ENCODE measurements around the gene UGT1A6.

The UGT1A6 gene

GRCh38 chr2:233656443-233656842 is 36.2 kb upstream of the UGT1A6 start:
- Histone ChIP-seq H3K4me3 (ENCODE audit: low read depth, low read length, poor library complexity, severe bottlenecking) (no peak overlapping the region), H4K20me1 (ENCODE audit: insufficient read depth, low read length) (no peaks in the 10 kb centered on the region), H3K9ac (ENCODE audit: low read length) (no peak overlapping the region), H3K79me2 (ENCODE audit: insufficient read depth, low read length) (no peaks in the 10 kb centered on the region), H3K4me2 (ENCODE audit: low read length) (no peak overlapping the region), H3K36me3 (ENCODE audit: insufficient read depth, low read length) (no peaks in the 10 kb centered on the region), H2AFZ (ENCODE audit: low read length) (no peak overlapping the region), H3F3A (ENCODE audit: insufficient read depth, low read length) (no peaks in the 10 kb centered on the region), H3K9me2 (ENCODE audit: low read depth, low read length) (no peaks in the 10 kb centered on the region), H3K9me3 (ENCODE audit: low read length) (no peaks in the 10 kb centered on the region), H3K27me3 (ENCODE audit: insufficient read depth, low read length) (no peaks in the 10 kb centered on the region), H3K4me1 (ENCODE audit: insufficient read depth, low read length, severe bottlenecking) (no peaks in the 10 kb centered on the region), H3K27ac (ENCODE audit: low read depth, low read length, poor library complexity, severe bottlenecking) (no peak overlapping the region)
- no peak for TF ChIP-seq EZH2 (IDR thresholded peaks at IDR 0.05; ENCODE audit: borderline replicate concordance, low read length)
- TF ChIP-seq CTCF (IDR thresholded peaks at IDR 0.05; ENCODE audit: low read length): no peak

- H3K9ac ChIP-seq (ENCODE audit: low read length): no peak overlapping the region
- H3K4me2 ChIP-seq (ENCODE audit: low read length): no peak overlapping the region
- no peaks in the 10 kb centered on the region for H3F3A ChIP-seq (ENCODE audit: insufficient read depth, low read length)
- no peak overlapping the region for H3K4me3 ChIP-seq (ENCODE audit: low read depth, low read length, poor library complexity, severe bottlenecking)
- no peaks in the 10 kb centered on the region for H3K9me2 ChIP-seq (ENCODE audit: low read depth, low read length)
- no peaks in the 10 kb centered on the region for H4K20me1 ChIP-seq (ENCODE audit: insufficient read depth, low read length)
- H3K36me3 ChIP-seq (ENCODE audit: insufficient read depth, low read length): no peaks in the 10 kb centered on the region
- no peak overlapping the region for H2AFZ ChIP-seq (ENCODE audit: low read length)
- no peaks in the 10 kb centered on the region for H3K79me2 ChIP-seq (ENCODE audit: insufficient read depth, low read length)
- H3K27me3 ChIP-seq (ENCODE audit: insufficient read depth, low read length): no peaks in the 10 kb centered on the region
- no peak overlapping the region for H3K27ac ChIP-seq (ENCODE audit: low read depth, low read length, poor library complexity, severe bottlenecking)
- no peaks in the 10 kb centered on the region for H3K9me3 ChIP-seq (ENCODE audit: low read length)
- TF ChIP-seq EZH2 (IDR thresholded peaks at IDR 0.05; ENCODE audit: borderline replicate concordance, low read length) (no peak), CTCF (IDR thresholded peaks at IDR 0.05; ENCODE audit: low read length) (no peak)
- H3K4me1 ChIP-seq (ENCODE audit: insufficient read depth, low read length, severe bottlenecking): no peaks in the 10 kb centered on the region
Measured at GRCh38 chr2:233658610-233659009, 34.1 kb upstream of the UGT1A6 start.

- Histone ChIP-seq H3K4me3 (ENCODE audit: low read depth, low read length, poor library complexity, severe bottlenecking) (no peak overlapping the region), H3K36me3 (ENCODE audit: insufficient read depth, low read length) (no peaks in the 10 kb centered on the region), H2AFZ (ENCODE audit: low read length) (no peak overlapping the region), H3K9me2 (ENCODE audit: low read depth, low read length) (no peaks in the 10 kb centered on the region), H3K4me1 (ENCODE audit: insufficient read depth, low read length, severe bottlenecking) (no peaks in the 10 kb centered on the region), H4K20me1 (ENCODE audit: insufficient read depth, low read length) (no peaks in the 10 kb centered on the region), H3K79me2 (ENCODE audit: insufficient read depth, low read length) (no peaks in the 10 kb centered on the region), H3F3A (ENCODE audit: insufficient read depth, low read length) (no peaks in the 10 kb centered on the region), H3K9ac (ENCODE audit: low read length) (no peak overlapping the region), H3K27me3 (ENCODE audit: insufficient read depth, low read length) (no peaks in the 10 kb centered on the region), H3K27ac (ENCODE audit: low read depth, low read length, poor library complexity, severe bottlenecking) (no peak overlapping the region), H3K4me2 (ENCODE audit: low read length) (no peak overlapping the region), H3K9me3 (ENCODE audit: low read length) (no peaks in the 10 kb centered on the region)
- TF ChIP-seq CTCF (IDR thresholded peaks at IDR 0.05; ENCODE audit: low read length) (no peak), EZH2 (IDR thresholded peaks at IDR 0.05; ENCODE audit: borderline replicate concordance, low read length) (no peak)
Measured at GRCh38 chr2:233663911-233664310, 28.8 kb upstream of the UGT1A6 start.
